GM23248 (cell line): Measurements from ENCODE around the gene ANKRD52. TPM values are rescaled to one million over a fixed set of nuclear protein-coding genes. Genes with fewer than 3 reads are reported as not detected.
"Not testable (repeated sequence)": the region's sequence is repeated elsewhere in the genome, so short reads cannot be mapped to it uniquely, and the experiment has no call there.

ENCODE experiments used
- DNase-seq: peaks from one replicate; pipeline ENCODE4 v3.0.0-alpha.2; 2015
- H2AFZ ChIP-seq: fragments of 200-600 bp; sonication (generic); 2 replicates; pipeline ENCODE4 v1.6.1; 2016; ENCODE audit warnings: antibody characterized with exemption
- H3F3A ChIP-seq: fragments of 200-600 bp; sonication (generic); 2 replicates; pipeline ENCODE4 v1.6.1; 2016; ENCODE audit warnings: mild to moderate bottlenecking, antibody characterized with exemption, mixed run types; ENCODE audit not compliant: insufficient read depth
- H3K27ac ChIP-seq: fragments of 200-600 bp; sonication (generic); 2 replicates; pipeline ENCODE4 v1.5.1; 2016; ENCODE audit warnings: mild to moderate bottlenecking
- H3K27me3 ChIP-seq: fragments of 200-600 bp; sonication (generic); replicated peaks from 2 replicates; pipeline ENCODE4 v1.6.1; 2016; ENCODE audit warnings: mild to moderate bottlenecking; ENCODE audit not compliant: insufficient read depth
- H3K36me3 ChIP-seq: fragments of 200-600 bp; sonication (generic); 2 replicates; pipeline ENCODE4 v1.6.1; 2016; ENCODE audit warnings: low read depth, mild to moderate bottlenecking
- H3K4me1 ChIP-seq: fragments of 200-600 bp; sonication (generic); 2 replicates; pipeline ENCODE4 v1.6.1; 2016; ENCODE audit warnings: mild to moderate bottlenecking; ENCODE audit not compliant: insufficient read depth
- H3K4me2 ChIP-seq: fragments of 200-600 bp; sonication (generic); one replicate; pipeline ENCODE4 v1.6.1; 2016; ENCODE audit warnings: mild to moderate bottlenecking; ENCODE audit not compliant: unreplicated experiment
- H3K4me3 ChIP-seq: fragments of 200-600 bp; sonication (generic); 2 replicates; pipeline ENCODE4 v1.5.1; 2016; ENCODE audit warnings: mild to moderate bottlenecking
- H3K79me2 ChIP-seq: fragments of 200-600 bp; sonication (generic); 2 replicates; pipeline ENCODE4 v1.6.1; 2016; ENCODE audit warnings: mild to moderate bottlenecking; ENCODE audit not compliant: insufficient read depth
- H3K9ac ChIP-seq: fragments of 200-600 bp; sonication (generic); 2 replicates; pipeline ENCODE4 v1.6.1; 2016; ENCODE audit warnings: mild to moderate bottlenecking
- H3K9me2 ChIP-seq: fragments of 200-600 bp; sonication (generic); 2 replicates; pipeline ENCODE4 v1.6.1; 2016; ENCODE audit warnings: mixed run types, mild to moderate bottlenecking, moderate library complexity; ENCODE audit not compliant: insufficient read depth
- H3K9me3 ChIP-seq: fragments of 200-600 bp; sonication (generic); one replicate; pipeline ENCODE4 v1.6.1; 2017; ENCODE audit warnings: low read depth
- H4K20me1 ChIP-seq: fragments of 200-600 bp; sonication (generic); 2 replicates; pipeline ENCODE4 v1.6.0; 2016; ENCODE audit not compliant: insufficient read depth
- EZH2 ChIP-seq: fragments of 200-600 bp; sonication (generic); IDR thresholded peaks from 2 replicates; pipeline ENCODE4 v1.6.1; 2018; ENCODE audit warnings: antibody characterized with exemption, mild to moderate bottlenecking; ENCODE audit not compliant: insufficient read depth, poor library complexity, severe bottlenecking
- EZH2phosphoT487 ChIP-seq: fragments of 200-600 bp; sonication (generic); IDR thresholded peaks from 2 replicates; pipeline ENCODE4 v1.6.1; 2018; ENCODE audit warnings: antibody characterized with exemption, moderate library complexity, mild to moderate bottlenecking, low read depth; ENCODE audit not compliant: insufficient read depth
- WGBS, 2 experiments: methylation state at CpG; one replicate each; pipeline ENCODE4 v1.1.6; 2015 to 2017; ENCODE audit warnings: low lambda C conversion rate in 2 of 2, low coverage in 1 of 2; ENCODE audit errors: missing lambda C conversion rate in 2 of 2; 5-methylcytosine and 5-hydroxymethylcytosine counted together
- in situ Hi-C: fragments of 300-500 bp; cut with MboI; formaldehyde crosslinking; loops from 2 replicates; pipeline ENCODE4 v1.15.0; 2020
- polyA plus RNA-seq: library from polyadenylated mRNA; unstranded; fragments of >200 nt; fragmentation: Nextera tagmentation; extraction: Ambion mirVana; gene quantifications from 2 replicates; pipeline ENCODE4 v1.2.1, GENCODE V29; 2016
- total RNA-seq: library from RNA; depleted of rRNA; stranded (reverse); fragments of >200 nt; shearing (Covaris generic); gene quantifications from 2 replicates; pipeline ENCODE4 v1.2.3, GENCODE V29; 2014

The ANKRD52 gene
- total and polyA plus RNA-seq, 2 experiments from 2014 or later, result 24.5 to 61.7 TPM

- Histone ChIP-seq H2AFZ (no peak overlapping the region), H3K36me3 (peaks cover 68% of the 10 kb centered on the region), H3K4me2 (no peak overlapping the region), H3K9me2 (no peaks in the 10 kb centered on the region), H4K20me1 (no peaks in the 10 kb centered on the region), H3F3A (no peaks in the 10 kb centered on the region), H3K4me3 (no peak overlapping the region), H3K9ac (no peak overlapping the region), H3K27ac (no peak overlapping the region), H3K79me2 (no peaks in the 10 kb centered on the region), H3K27me3 (no peaks in the 10 kb centered on the region), H3K4me1 (no peaks in the 10 kb centered on the region), H3K9me3 (no peaks in the 10 kb centered on the region)
- DNase-seq, result no peak
- in situ Hi-C loops, result no loop called here
- TF ChIP-seq EZH2, result no peak
- no peak for TF ChIP-seq EZH2phosphoT487
- 90 to 92% methylated on average over 3 of the region's 3 CpGs for WGBS, 2 experiments
Measured at GRCh38 chr12:56278905-56279304, 20.7 kb upstream of the ANKRD52 start.

GRCh38 chr12:56274299-56274698 is 16.1 kb upstream of the ANKRD52 start:
- DNase-seq, result no peak

GRCh38 chr12:56272468-56272867 is 14.3 kb upstream of the ANKRD52 start:
- peaks cover 35% of the 10 kb centered on the region for H3K36me3 ChIP-seq
- H2AFZ ChIP-seq, H3K9me2 ChIP-seq, H3K4me3 ChIP-seq, DNase-seq, H3K9ac ChIP-seq, H3K4me1 ChIP-seq, H4K20me1 ChIP-seq, H3K79me2 ChIP-seq, H3K27me3 ChIP-seq, H3K9me3 ChIP-seq, in situ Hi-C loops, H3K4me2 ChIP-seq, H3K27ac ChIP-seq: not testable (repeated sequence)
- H3F3A ChIP-seq, result peaks cover 40% of the 10 kb centered on the region
- WGBS, 2 experiments, result 64 to 74% methylated on average over 2 of the region's 2 CpGs

More at GRCh38 chr12:56274299-56274698, 16.1 kb upstream of the ANKRD52 start:
- Histone ChIP-seq H3K27ac (no peak overlapping the region), H3K4me2 (no peak overlapping the region), H3K27me3 (no peaks in the 10 kb centered on the region), H3K9me2 (no peaks in the 10 kb centered on the region), H3K36me3 (peaks cover 53% of the 10 kb centered on the region), H3K9me3 (no peaks in the 10 kb centered on the region), H3K4me1 (no peaks in the 10 kb centered on the region), H2AFZ (no peak overlapping the region), H3K9ac (no peak overlapping the region), H3F3A (peaks cover 26% of the 10 kb centered on the region), H3K4me3 (no peak overlapping the region), H3K79me2 (no peaks in the 10 kb centered on the region), H4K20me1 (no peaks in the 10 kb centered on the region)
- TF ChIP-seq EZH2phosphoT487 (no peak), EZH2 (no peak)
- in situ Hi-C loops, result no loop called here
- WGBS, 2 experiments, result 98 to 100% methylated on average over 2 of the region's 2 CpGs

- H4K20me1 ChIP-seq, result no peaks in the 10 kb centered on the region
- no peak overlapping the region for H3K4me2 ChIP-seq
- 13 to 19% methylated on average over 1 of the region's 1 CpG for WGBS, 2 experiments
- H3K27me3 ChIP-seq, result no peaks in the 10 kb centered on the region
- H2AFZ ChIP-seq, result no peak overlapping the region
- H3K9ac ChIP-seq, result no peak overlapping the region
- in situ Hi-C loops, result no loop called here
- no peaks in the 10 kb centered on the region for H3K79me2 ChIP-seq
- DNase-seq, result peak; percentile 59
- no peaks in the 10 kb centered on the region for H3K9me3 ChIP-seq
- peaks cover 40% of the 10 kb centered on the region for H3F3A ChIP-seq
- no peak overlapping the region for H3K27ac ChIP-seq
- no peaks in the 10 kb centered on the region for H3K9me2 ChIP-seq
- H3K4me3 ChIP-seq, result no peak overlapping the region
- no peaks in the 10 kb centered on the region for H3K4me1 ChIP-seq
- no peak for TF ChIP-seq EZH2phosphoT487
- TF ChIP-seq EZH2, result no peak
- H3K36me3 ChIP-seq, result peaks cover 27% of the 10 kb centered on the region
Measured at GRCh38 chr12:56271031-56271430, 12.8 kb upstream of the ANKRD52 start.

- TF ChIP-seq EZH2 (no peak), EZH2phosphoT487 (no peak)
- DNase-seq, result peak; percentile 7
- WGBS, 2 experiments, result 30 to 32% methylated on average over 20 to 21 of the region's 21 CpGs
- peak overlapping the region; percentile 86 for H3K4me3 ChIP-seq
- no peaks in the 10 kb centered on the region for H3K4me1 ChIP-seq
- H3K27me3 ChIP-seq, result no peaks in the 10 kb centered on the region
- in situ Hi-C loops, result no loop called here
- H2AFZ ChIP-seq, result peak overlapping the region; percentile 90
- H3K79me2 ChIP-seq, result no peaks in the 10 kb centered on the region
- H3F3A ChIP-seq, result peaks cover 40% of the 10 kb centered on the region
- peaks cover 11% of the 10 kb centered on the region for H3K36me3 ChIP-seq
- H3K9ac ChIP-seq, result peak overlapping the region; percentile 85
- peak overlapping the region; percentile 83; the same call in 1 of the 2 replicates for H3K27ac ChIP-seq
- H3K4me2 ChIP-seq, result peak overlapping the region; percentile 82
- no peaks in the 10 kb centered on the region for H3K9me3 ChIP-seq
- no peaks in the 10 kb centered on the region for H4K20me1 ChIP-seq
- H3K9me2 ChIP-seq, result no peaks in the 10 kb centered on the region
Measured at GRCh38 chr12:56267443-56268071, 9.4 kb upstream of the ANKRD52 start.
